ENCODE data around the gene CTRB2.

The CTRB2 gene

GRCh38 chr16:75181630-75182029 lies 25.3 kb downstream of the CTRB2 start:
- no peak overlapping the region for H3K27ac ChIP-seq (ENCODE audit: extremely low read depth, low read depth, low read length)
- no peaks in the 10 kb centered on the region for H3K36me3 ChIP-seq (ENCODE audit: control insufficient read depth in 2 of 2, insufficient read depth in 1 of 2, low read length in 2 of 2)
- ChIA-PET CTCF (no interaction called here), POLR2A (no interaction called here)
- H3K4me1 ChIP-seq (ENCODE audit: control insufficient read depth, insufficient read depth, low read length), result no peaks in the 10 kb centered on the region
- no peak overlapping the region for H3K4me3 ChIP-seq (ENCODE audit: low read depth, low read length)
- no peak for TF ChIP-seq ZBTB20 (tag by site-specific recombination; IDR thresholded peaks at IDR 0.05)
- TF ChIP-seq ZNF623 (tag by site-specific recombination; IDR thresholded peaks at IDR 0.05), result no peak
- TF ChIP-seq ZNF146 (tag by site-specific recombination; IDR thresholded peaks at IDR 0.05), result no peak
- no peak for TF ChIP-seq HOXC10 (CRISPR knock-in tag; IDR thresholded peaks at IDR 0.05)
- no peak for TF ChIP-seq ZBTB48 (tag by site-specific recombination; IDR thresholded peaks at IDR 0.05)
- TF ChIP-seq FEZF1 (tag by site-specific recombination; IDR thresholded peaks at IDR 0.05), result no peak
- TF ChIP-seq ZNF585B (tag by site-specific recombination; IDR thresholded peaks at IDR 0.05), result no peak
- TF ChIP-seq ZNF16 (tag by site-specific recombination; IDR thresholded peaks at IDR 0.05; ENCODE audit: low read depth), result no peak
- TF ChIP-seq GLIS1 (tag by site-specific recombination; IDR thresholded peaks at IDR 0.05), result no peak
- no peaks in the 10 kb centered on the region for H3K9me3 ChIP-seq (ENCODE audit: control insufficient read depth, insufficient read depth, low read depth, low read length)

GRCh38 chr16:75179208-75179607 lies 27.8 kb downstream of the CTRB2 start:
- TF ChIP-seq REST (tag by site-specific recombination; IDR thresholded peaks at IDR 0.05), result no peak
- TF ChIP-seq ZNF768 (tag by site-specific recombination; IDR thresholded peaks at IDR 0.05), result no peak
- TF ChIP-seq ZNF292 (tag by site-specific recombination; IDR thresholded peaks at IDR 0.05; ENCODE audit: borderline replicate concordance, low read depth), result no peak
- TF ChIP-seq TRIM28 (IDR thresholded peaks at IDR 0.05; ENCODE audit: borderline replicate concordance, low read length), result no peak
- TF ChIP-seq ZNF311 (tag by site-specific recombination; IDR thresholded peaks at IDR 0.05; ENCODE audit: borderline replicate concordance), result no peak
- no peak for TF ChIP-seq YY2 (tag by site-specific recombination; IDR thresholded peaks at IDR 0.05)
- no peak for TF ChIP-seq ZSCAN30 (tag by site-specific recombination; IDR thresholded peaks at IDR 0.05)
- no peak for TF ChIP-seq GLIS1 (tag by site-specific recombination; IDR thresholded peaks at IDR 0.05)
- TF ChIP-seq ZNF157 (tag by site-specific recombination; IDR thresholded peaks at IDR 0.05), result no peak
- no peak for TF ChIP-seq KLF7 (tag by site-specific recombination; IDR thresholded peaks at IDR 0.05; ENCODE audit: borderline replicate concordance)
- TF ChIP-seq ZNF449 (tag by site-specific recombination; IDR thresholded peaks at IDR 0.05), result no peak
- TF ChIP-seq GLI2 (tag by site-specific recombination; IDR thresholded peaks at IDR 0.05; ENCODE audit: borderline replicate concordance, low read depth), result no peak
- TF ChIP-seq ZNF133 (tag by site-specific recombination; IDR thresholded peaks at IDR 0.05), result no peak
- TF ChIP-seq ZNF600 (tag by site-specific recombination; IDR thresholded peaks at IDR 0.05), result no peak
- no peak for TF ChIP-seq ZNF510 (tag by site-specific recombination; IDR thresholded peaks at IDR 0.05; ENCODE audit: insufficient replicate concordance)
- no peak for TF ChIP-seq OSR2 (tag by site-specific recombination; IDR thresholded peaks at IDR 0.05)
- no peak for TF ChIP-seq FEZF1 (tag by site-specific recombination; IDR thresholded peaks at IDR 0.05)
- TF ChIP-seq ZNF426 (tag by site-specific recombination; IDR thresholded peaks at IDR 0.05), result no peak
- TF ChIP-seq PATZ1 (tag by site-specific recombination; IDR thresholded peaks at IDR 0.05), result no peak
- no peak overlapping the region for H3K27ac ChIP-seq (ENCODE audit: extremely low read depth, low read depth, low read length)
- H3K9me3 ChIP-seq (ENCODE audit: control insufficient read depth, insufficient read depth, low read depth, low read length), result no peaks in the 10 kb centered on the region; the same call in 1 of the 2 replicates
- no peaks in the 10 kb centered on the region for H3K4me1 ChIP-seq (ENCODE audit: control insufficient read depth, insufficient read depth, low read length)
- CTCF ChIA-PET, result no interaction called here
- H3K4me3 ChIP-seq (ENCODE audit: low read depth, low read length), result no peak overlapping the region
- POLR2A ChIA-PET, result interaction anchor here (0.7 kb wide), 1 partner anchor 61 kb away, joined by 6 read pairs; no protein-coding TSS in a partner anchor
- no peaks in the 10 kb centered on the region for H3K36me3 ChIP-seq (ENCODE audit: control insufficient read depth in 2 of 2, insufficient read depth in 1 of 2, low read length in 2 of 2)

All from HEK293 (cell line).